ENCODE measurements around the gene CAPG. TPM values are rescaled to one million over a fixed set of nuclear protein-coding genes. Genes with fewer than 3 reads are reported as not detected.

The CAPG gene
- total and polyA plus RNA-seq, 9 of the 15 experiments (the other 6 are each of a cell fraction or from before 2014, with no cell fraction given) = 10.6 to 90.4 (median 56.0) TPM

DNA sequence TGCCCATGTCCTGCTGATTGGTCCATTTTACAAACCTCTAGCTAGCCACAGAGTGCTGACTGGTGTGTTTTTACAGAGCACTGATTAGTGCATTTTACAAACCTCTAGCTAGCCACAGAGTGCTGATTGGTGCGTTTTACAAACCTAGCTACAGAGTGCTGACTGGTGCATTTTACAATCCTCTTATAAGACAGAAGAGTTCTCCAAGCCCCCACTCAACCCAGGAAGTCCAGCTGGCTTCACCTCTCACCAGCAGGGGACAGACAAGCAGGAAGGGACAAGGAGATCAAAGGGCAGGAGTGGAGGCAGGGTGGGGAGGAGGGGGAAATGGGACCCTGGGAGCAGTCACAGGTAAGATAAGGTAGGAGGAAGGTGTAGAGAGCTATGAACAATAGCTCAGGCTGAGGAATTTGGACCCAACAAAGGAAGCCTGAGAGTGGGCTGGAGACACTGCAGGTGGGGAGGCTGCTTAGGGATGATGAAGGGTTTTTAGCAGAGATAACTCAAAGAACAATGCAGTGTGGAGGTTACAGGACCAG is 45.5 kb upstream of the CAPG start (continued):
- TF ChIP-seq, protein P1, sequence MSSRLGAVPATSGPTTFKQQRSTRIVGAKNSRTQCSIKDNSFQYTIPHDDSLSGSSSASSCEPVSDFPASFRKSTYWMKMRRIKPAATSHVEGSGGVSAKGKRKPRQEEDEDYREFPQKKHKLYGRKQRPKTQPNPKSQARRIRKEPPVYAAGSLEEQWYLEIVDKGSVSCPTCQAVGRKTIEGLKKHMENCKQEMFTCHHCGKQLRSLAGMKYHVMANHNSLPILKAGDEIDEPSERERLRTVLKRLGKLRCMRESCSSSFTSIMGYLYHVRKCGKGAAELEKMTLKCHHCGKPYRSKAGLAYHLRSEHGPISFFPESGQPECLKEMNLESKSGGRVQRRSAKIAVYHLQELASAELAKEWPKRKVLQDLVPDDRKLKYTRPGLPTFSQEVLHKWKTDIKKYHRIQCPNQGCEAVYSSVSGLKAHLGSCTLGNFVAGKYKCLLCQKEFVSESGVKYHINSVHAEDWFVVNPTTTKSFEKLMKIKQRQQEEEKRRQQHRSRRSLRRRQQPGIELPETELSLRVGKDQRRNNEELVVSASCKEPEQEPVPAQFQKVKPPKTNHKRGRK (tag; IDR thresholded peaks at IDR 0.05) = no peak
- TF ChIP-seq DACH1 (IDR thresholded peaks at IDR 0.05; ENCODE audit: partially characterized antibody) = no peak
- TF ChIP-seq KAT8 (IDR thresholded peaks at IDR 0.05; ENCODE audit: low read depth) = no peak
- peak; percentile 91 for TF ChIP-seq C11orf30 (IDR thresholded peaks at IDR 0.05; ENCODE audit: low read depth)
- TF ChIP-seq ZBTB7A (IDR thresholded peaks at IDR 0.05; ENCODE audit: borderline replicate concordance, control insufficient read depth, low read depth, low read length) = peak; percentile 37; the same call in 1 of the 2 replicates
- TF ChIP-seq, protein P2, sequence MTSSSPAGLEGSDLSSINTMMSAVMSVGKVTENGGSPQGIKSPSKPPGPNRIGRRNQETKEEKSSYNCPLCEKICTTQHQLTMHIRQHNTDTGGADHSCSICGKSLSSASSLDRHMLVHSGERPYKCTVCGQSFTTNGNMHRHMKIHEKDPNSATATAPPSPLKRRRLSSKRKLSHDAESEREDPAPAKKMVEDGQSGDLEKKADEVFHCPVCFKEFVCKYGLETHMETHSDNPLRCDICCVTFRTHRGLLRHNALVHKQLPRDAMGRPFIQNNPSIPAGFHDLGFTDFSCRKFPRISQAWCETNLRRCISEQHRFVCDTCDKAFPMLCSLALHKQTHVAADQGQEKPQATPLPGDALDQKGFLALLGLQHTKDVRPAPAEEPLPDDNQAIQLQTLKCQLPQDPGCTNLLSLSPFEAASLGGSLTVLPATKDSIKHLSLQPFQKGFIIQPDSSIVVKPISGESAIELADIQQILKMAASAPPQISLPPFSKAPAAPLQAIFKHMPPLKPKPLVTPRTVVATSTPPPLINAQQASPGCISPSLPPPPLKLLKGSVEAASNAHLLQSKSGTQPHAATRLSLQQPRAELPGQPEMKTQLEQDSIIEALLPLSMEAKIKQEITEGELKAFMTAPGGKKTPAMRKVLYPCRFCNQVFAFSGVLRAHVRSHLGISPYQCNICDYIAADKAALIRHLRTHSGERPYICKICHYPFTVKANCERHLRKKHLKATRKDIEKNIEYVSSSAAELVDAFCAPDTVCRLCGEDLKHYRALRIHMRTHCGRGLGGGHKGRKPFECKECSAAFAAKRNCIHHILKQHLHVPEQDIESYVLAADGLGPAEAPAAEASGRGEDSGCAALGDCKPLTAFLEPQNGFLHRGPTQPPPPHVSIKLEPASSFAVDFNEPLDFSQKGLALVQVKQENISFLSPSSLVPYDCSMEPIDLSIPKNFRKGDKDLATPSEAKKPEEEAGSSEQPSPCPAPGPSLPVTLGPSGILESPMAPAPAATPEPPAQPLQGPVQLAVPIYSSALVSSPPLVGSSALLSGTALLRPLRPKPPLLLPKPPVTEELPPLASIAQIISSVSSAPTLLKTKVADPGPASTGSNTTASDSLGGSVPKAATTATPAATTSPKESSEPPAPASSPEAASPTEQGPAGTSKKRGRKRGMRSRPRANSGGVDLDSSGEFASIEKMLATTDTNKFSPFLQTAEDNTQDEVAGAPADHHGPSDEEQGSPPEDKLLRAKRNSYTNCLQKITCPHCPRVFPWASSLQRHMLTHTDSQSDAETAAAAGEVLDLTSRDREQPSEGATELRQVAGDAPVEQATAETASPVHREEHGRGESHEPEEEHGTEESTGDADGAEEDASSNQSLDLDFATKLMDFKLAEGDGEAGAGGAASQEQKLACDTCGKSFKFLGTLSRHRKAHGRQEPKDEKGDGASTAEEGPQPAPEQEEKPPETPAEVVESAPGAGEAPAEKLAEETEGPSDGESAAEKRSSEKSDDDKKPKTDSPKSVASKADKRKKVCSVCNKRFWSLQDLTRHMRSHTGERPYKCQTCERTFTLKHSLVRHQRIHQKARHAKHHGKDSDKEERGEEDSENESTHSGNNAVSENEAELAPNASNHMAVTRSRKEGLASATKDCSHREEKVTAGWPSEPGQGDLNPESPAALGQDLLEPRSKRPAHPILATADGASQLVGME (CRISPR knock-in tag; IDR thresholded peaks at IDR 0.05) = no peak
- TF ChIP-seq ZNF324 (CRISPR knock-in tag; IDR thresholded peaks at IDR 0.05) = no peak
- TF ChIP-seq, protein P3, sequence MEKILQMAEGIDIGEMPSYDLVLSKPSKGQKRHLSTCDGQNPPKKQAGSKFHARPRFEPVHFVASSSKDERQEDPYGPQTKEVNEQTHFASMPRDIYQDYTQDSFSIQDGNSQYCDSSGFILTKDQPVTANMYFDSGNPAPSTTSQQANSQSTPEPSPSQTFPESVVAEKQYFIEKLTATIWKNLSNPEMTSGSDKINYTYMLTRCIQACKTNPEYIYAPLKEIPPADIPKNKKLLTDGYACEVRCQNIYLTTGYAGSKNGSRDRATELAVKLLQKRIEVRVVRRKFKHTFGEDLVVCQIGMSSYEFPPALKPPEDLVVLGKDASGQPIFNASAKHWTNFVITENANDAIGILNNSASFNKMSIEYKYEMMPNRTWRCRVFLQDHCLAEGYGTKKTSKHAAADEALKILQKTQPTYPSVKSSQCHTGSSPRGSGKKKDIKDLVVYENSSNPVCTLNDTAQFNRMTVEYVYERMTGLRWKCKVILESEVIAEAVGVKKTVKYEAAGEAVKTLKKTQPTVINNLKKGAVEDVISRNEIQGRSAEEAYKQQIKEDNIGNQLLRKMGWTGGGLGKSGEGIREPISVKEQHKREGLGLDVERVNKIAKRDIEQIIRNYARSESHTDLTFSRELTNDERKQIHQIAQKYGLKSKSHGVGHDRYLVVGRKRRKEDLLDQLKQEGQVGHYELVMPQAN (IDR thresholded peaks at IDR 0.05; ENCODE audit: borderline replicate concordance) = no peak
- no peak for TF ChIP-seq HDAC8 (tag; IDR thresholded peaks at IDR 0.05)
- TF ChIP-seq NR1H2 (CRISPR knock-in tag; IDR thresholded peaks at IDR 0.05) = no peak
- TF ChIP-seq DPF2 (IDR thresholded peaks at IDR 0.05) = peak; percentile 30; the same call in 1 of the 2 replicates
- no peak for TF ChIP-seq NR2C2 (CRISPR knock-in tag; IDR thresholded peaks at IDR 0.05)
- peak; percentile 15; the same call in 1 of the 2 replicates for TF ChIP-seq NR2C2 (tag; IDR thresholded peaks at IDR 0.05)
- TF ChIP-seq, protein P4, sequence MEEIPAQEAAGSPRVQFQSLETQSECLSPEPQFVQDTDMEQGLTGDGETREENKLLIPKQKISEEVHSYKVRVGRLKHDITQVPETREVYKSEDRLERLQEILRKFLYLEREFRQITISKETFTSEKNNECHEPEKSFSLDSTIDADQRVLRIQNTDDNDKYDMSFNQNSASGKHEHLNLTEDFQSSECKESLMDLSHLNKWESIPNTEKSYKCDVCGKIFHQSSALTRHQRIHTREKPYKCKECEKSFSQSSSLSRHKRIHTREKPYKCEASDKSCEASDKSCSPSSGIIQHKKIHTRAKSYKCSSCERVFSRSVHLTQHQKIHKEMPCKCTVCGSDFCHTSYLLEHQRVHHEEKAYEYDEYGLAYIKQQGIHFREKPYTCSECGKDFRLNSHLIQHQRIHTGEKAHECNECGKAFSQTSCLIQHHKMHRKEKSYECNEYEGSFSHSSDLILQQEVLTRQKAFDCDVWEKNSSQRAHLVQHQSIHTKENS (CRISPR knock-in tag; IDR thresholded peaks at IDR 0.05) = no peak
- no peak for TF ChIP-seq FOXA3 (CRISPR knock-in tag; conservative IDR thresholded peaks at IDR 0.05 in 1 of 2, IDR thresholded peaks at IDR 0.05 in 1 of 2)
- TF ChIP-seq ZEB2 (IDR thresholded peaks at IDR 0.05) = peak; percentile 71
- no peak for TF ChIP-seq PHTF2 (CRISPR knock-in tag; IDR thresholded peaks at IDR 0.05)
- TF ChIP-seq RBM25 (IDR thresholded peaks at IDR 0.05; ENCODE audit: low read depth, low read length, severe bottlenecking) = peak; percentile 7
